Measurements from ENCODE around the gene ME3.
A peak's percentile ranks its signal among the peaks of the same experiment; 100 is the strongest.

Gene ME3

GRCh38 chr11:86489442-86489841 lies 183.0 kb downstream of the ME3 start:
- Mint-ChIP-seq H3K9me3 (no peaks in the 10 kb centered on the region), H3K27me3 (no peaks in the 10 kb centered on the region), H3K27ac (no peak overlapping the region), H3K36me3 (ENCODE audit: insufficient read depth) (peaks cover 3% of the 10 kb centered on the region), H3K4me1 (ENCODE audit: low read depth in 2 of 2) (peaks cover 17 to 29% of the 10 kb centered on the region in 2 donors), H3K4me3 (no peak overlapping the region)
- DNase-seq (no peak), ATAC-seq (replicated peaks) (no peak)

- peaks cover 3% of the 10 kb centered on the region for H3K36me3 Mint-ChIP-seq (ENCODE audit: insufficient read depth)
- H3K27ac Mint-ChIP-seq = no peak overlapping the region
- no peaks in the 10 kb centered on the region for H3K27me3 Mint-ChIP-seq
- H3K4me3 Mint-ChIP-seq = no peak overlapping the region
- H3K9me3 Mint-ChIP-seq = no peaks in the 10 kb centered on the region
- DNase-seq = no peak
- ATAC-seq (replicated peaks) = no peak
- peaks cover 17 to 29% of the 10 kb centered on the region in 2 donors for H3K4me1 Mint-ChIP-seq (ENCODE audit: low read depth in 2 of 2)
These were observed 183.9 kb downstream of the ME3 start for GRCh38 chr11:86488553-86488952.

- no peaks in the 10 kb centered on the region for H3K27me3 Mint-ChIP-seq
- H3K4me1 Mint-ChIP-seq (ENCODE audit: low read depth in 2 of 2) = peaks cover 17 to 29% of the 10 kb centered on the region in 2 donors
- ATAC-seq (replicated peaks) (no peak), DNase-seq (no peak)
- no peak overlapping the region for H3K27ac Mint-ChIP-seq
- H3K9me3 Mint-ChIP-seq = no peaks in the 10 kb centered on the region
- no peak overlapping the region for H3K4me3 Mint-ChIP-seq
- H3K36me3 Mint-ChIP-seq (ENCODE audit: insufficient read depth) = peaks cover 3% of the 10 kb centered on the region
These were observed 184.7 kb downstream of the ME3 start for GRCh38 chr11:86487671-86488070.

- H3K27ac Mint-ChIP-seq = peak overlapping the region; percentile 71 to 79
- ATAC-seq (replicated peaks) (peak; percentile 99), DNase-seq (peak; percentile 40 to 55 (median 54))
These were observed 186.0 kb downstream of the ME3 start for GRCh38 chr11:86486261-86487030.

GRCh38 chr11:86484795-86485166 lies 187.6 kb downstream of the ME3 start:
- Mint-ChIP-seq H3K9me3 (no peaks in the 10 kb centered on the region), H3K27me3 (no peaks in the 10 kb centered on the region), H3K27ac (peak overlapping the region in 1 of 2 donors; percentile 9), H3K4me3 (no peak overlapping the region), H3K36me3 (ENCODE audit: insufficient read depth) (peaks cover 3% of the 10 kb centered on the region), H3K4me1 (ENCODE audit: low read depth in 2 of 2) (peaks cover 16 to 29% of the 10 kb centered on the region in 2 donors)
- ATAC-seq (replicated peaks) (no peak), DNase-seq (no peak)

More at GRCh38 chr11:86486261-86487030, 186.0 kb downstream of the ME3 start:
- peak overlapping the region; percentile 35 to 52 for H3K4me3 Mint-ChIP-seq
- H3K36me3 Mint-ChIP-seq (ENCODE audit: insufficient read depth) = peaks cover 3% of the 10 kb centered on the region
- H3K4me1 Mint-ChIP-seq (ENCODE audit: low read depth in 2 of 2) = peaks cover 17 to 29% of the 10 kb centered on the region in 2 donors
- H3K9me3 Mint-ChIP-seq = no peaks in the 10 kb centered on the region
- H3K27me3 Mint-ChIP-seq = no peaks in the 10 kb centered on the region

GRCh38 chr11:86483940-86484794 lies 188.2 kb downstream of the ME3 start:
- no peaks in the 10 kb centered on the region for H3K9me3 Mint-ChIP-seq
- DNase-seq (no peak), ATAC-seq (replicated peaks) (no peak)
- peaks cover 3% of the 10 kb centered on the region for H3K36me3 Mint-ChIP-seq (ENCODE audit: insufficient read depth)
- no peaks in the 10 kb centered on the region for H3K27me3 Mint-ChIP-seq
- H3K4me1 Mint-ChIP-seq (ENCODE audit: low read depth in 2 of 2) = peaks cover 16 to 29% of the 10 kb centered on the region in 2 donors
- H3K27ac Mint-ChIP-seq = peak overlapping the region in 1 of 2 donors; percentile 13
- H3K4me3 Mint-ChIP-seq = no peak overlapping the region

GRCh38 chr11:86483610-86483939 lies 188.8 kb downstream of the ME3 start:
- Mint-ChIP-seq H3K36me3 (ENCODE audit: insufficient read depth) (peaks cover 3% of the 10 kb centered on the region), H3K27ac (peak overlapping the region in 1 of 2 donors; percentile 13), H3K4me1 (ENCODE audit: low read depth in 2 of 2) (peaks cover 16 to 27% of the 10 kb centered on the region in 2 donors), H3K9me3 (no peaks in the 10 kb centered on the region), H3K4me3 (no peak overlapping the region), H3K27me3 (no peaks in the 10 kb centered on the region)
- DNase-seq = no peak
- ATAC-seq (replicated peaks) = no peak

GRCh38 chr11:86482692-86483091 lies 189.7 kb downstream of the ME3 start:
- H3K27ac Mint-ChIP-seq = no peak overlapping the region
- no peak overlapping the region for H3K4me3 Mint-ChIP-seq
- H3K4me1 Mint-ChIP-seq (ENCODE audit: low read depth in 2 of 2) = peaks cover 16 to 22% of the 10 kb centered on the region in 2 donors
- no peak for ATAC-seq (replicated peaks)
- H3K36me3 Mint-ChIP-seq (ENCODE audit: insufficient read depth) = peaks cover 3% of the 10 kb centered on the region
- no peaks in the 10 kb centered on the region for H3K27me3 Mint-ChIP-seq
- no peak for DNase-seq
- no peaks in the 10 kb centered on the region for H3K9me3 Mint-ChIP-seq

- no peaks in the 10 kb centered on the region for H3K27me3 Mint-ChIP-seq
- H3K4me3 Mint-ChIP-seq = no peak overlapping the region
- no peak for DNase-seq
- H3K9me3 Mint-ChIP-seq = no peaks in the 10 kb centered on the region
- peaks cover 8 to 12% of the 10 kb centered on the region in 2 donors for H3K4me1 Mint-ChIP-seq (ENCODE audit: low read depth in 2 of 2)
- H3K36me3 Mint-ChIP-seq (ENCODE audit: insufficient read depth) = no peaks in the 10 kb centered on the region
- no peak for ATAC-seq (replicated peaks)
- no peak overlapping the region for H3K27ac Mint-ChIP-seq
These were observed 191.0 kb downstream of the ME3 start for GRCh38 chr11:86481399-86481798.

- Mint-ChIP-seq H3K27ac (no peak overlapping the region), H3K9me3 (no peaks in the 10 kb centered on the region), H3K4me3 (no peak overlapping the region), H3K4me1 (ENCODE audit: low read depth in 2 of 2) (no peaks in the 10 kb centered on the region), H3K27me3 (no peaks in the 10 kb centered on the region), H3K36me3 (ENCODE audit: insufficient read depth) (no peaks in the 10 kb centered on the region)
- ATAC-seq (replicated peaks) (no peak), DNase-seq (no peak)
These were observed 194.1 kb downstream of the ME3 start for GRCh38 chr11:86478348-86478747.

- Mint-ChIP-seq H3K4me1 (ENCODE audit: low read depth in 2 of 2) (no peaks in the 10 kb centered on the region), H3K27me3 (no peaks in the 10 kb centered on the region), H3K27ac (no peak overlapping the region), H3K9me3 (no peaks in the 10 kb centered on the region), H3K36me3 (ENCODE audit: insufficient read depth) (no peaks in the 10 kb centered on the region), H3K4me3 (no peak overlapping the region)
- DNase-seq = no peak
- ATAC-seq (replicated peaks) = no peak
These were observed 194.8 kb downstream of the ME3 start for GRCh38 chr11:86477495-86478155.

- Mint-ChIP-seq H3K9me3 (no peaks in the 10 kb centered on the region), H3K36me3 (ENCODE audit: insufficient read depth) (no peaks in the 10 kb centered on the region), H3K4me3 (no peak overlapping the region), H3K27ac (peak overlapping the region in 1 of 2 donors; percentile 3), H3K27me3 (peaks cover 0 to 6% of the 10 kb centered on the region in 2 donors), H3K4me1 (ENCODE audit: low read depth in 2 of 2) (no peaks in the 10 kb centered on the region)
- DNase-seq (no peak), ATAC-seq (replicated peaks) (no peak)
These were observed 196.1 kb downstream of the ME3 start for GRCh38 chr11:86476109-86476861.

GRCh38 chr11:86475027-86475426 lies 197.4 kb downstream of the ME3 start:
- peaks cover 0 to 6% of the 10 kb centered on the region in 2 donors for H3K27me3 Mint-ChIP-seq
- no peak overlapping the region for H3K27ac Mint-ChIP-seq
- DNase-seq (no peak), ATAC-seq (replicated peaks) (no peak)
- no peaks in the 10 kb centered on the region for H3K9me3 Mint-ChIP-seq
- H3K4me1 Mint-ChIP-seq (ENCODE audit: low read depth in 2 of 2) = no peaks in the 10 kb centered on the region
- no peak overlapping the region for H3K4me3 Mint-ChIP-seq
- no peaks in the 10 kb centered on the region for H3K36me3 Mint-ChIP-seq (ENCODE audit: insufficient read depth)
